Fibroblast of the conjunctiva (primary cell): ENCODE measurements around the gene POMP.
"Not testable (repeated sequence)": the region's sequence is repeated elsewhere in the genome, so short reads cannot be mapped to it uniquely, and the experiment has no call there.

Experiments
- DNase-seq: peaks from one replicate; pipeline ENCODE4 v3.0.0-alpha.2; 2010; ENCODE audit warnings: low read depth

Gene POMP

DNA sequence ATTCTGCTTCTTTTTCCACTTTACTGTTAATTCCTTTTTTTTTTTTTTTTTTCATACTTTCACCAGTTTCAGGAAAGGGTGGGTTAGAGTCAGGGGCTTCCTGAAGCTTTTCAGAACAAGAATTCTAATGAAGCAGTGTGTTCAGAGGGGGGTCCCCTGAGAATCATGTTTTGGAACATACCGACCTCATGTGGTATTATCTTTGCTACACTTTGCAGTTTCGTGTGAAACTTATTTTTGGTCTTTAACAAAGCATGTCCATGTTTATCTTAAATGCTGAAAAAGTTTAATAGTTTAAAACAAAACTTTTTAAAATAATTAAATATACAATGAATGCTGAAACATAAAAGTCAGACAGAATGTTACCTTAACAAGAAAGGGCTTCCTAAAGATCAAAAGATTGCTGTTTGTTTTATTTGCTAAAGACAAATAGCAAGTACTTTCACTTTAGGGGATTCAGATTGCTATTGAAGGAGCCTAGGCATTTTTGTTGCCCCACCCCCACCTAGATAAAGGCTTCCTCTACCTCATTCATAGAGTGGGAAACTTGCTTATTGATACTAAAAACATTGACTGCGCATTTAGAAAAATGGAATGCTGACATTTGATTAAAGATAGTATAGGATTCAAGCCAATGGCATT lies 21.1 kb upstream of the POMP start:
- no peak for DNase-seq

DNA sequence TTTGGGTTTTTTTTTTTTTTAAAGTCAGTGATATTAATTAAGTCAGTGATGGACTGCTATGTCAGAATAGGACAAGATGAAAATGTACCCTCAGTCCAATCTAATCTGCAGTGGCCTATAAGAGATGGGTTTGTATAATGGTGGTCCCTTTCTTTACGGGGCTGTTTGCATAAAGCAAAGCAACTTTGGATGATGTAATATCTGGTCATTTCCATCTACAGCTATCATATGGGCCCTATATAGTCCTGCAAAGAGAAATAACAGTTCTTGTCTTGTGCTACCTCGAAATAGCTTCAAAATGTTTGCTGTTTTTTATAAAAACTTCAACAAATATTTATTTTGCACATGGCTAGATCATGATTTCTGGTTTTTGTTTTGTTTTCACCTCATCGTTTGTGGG lies 20.2 kb upstream of the POMP start:
- DNase-seq: no peak

DNA sequence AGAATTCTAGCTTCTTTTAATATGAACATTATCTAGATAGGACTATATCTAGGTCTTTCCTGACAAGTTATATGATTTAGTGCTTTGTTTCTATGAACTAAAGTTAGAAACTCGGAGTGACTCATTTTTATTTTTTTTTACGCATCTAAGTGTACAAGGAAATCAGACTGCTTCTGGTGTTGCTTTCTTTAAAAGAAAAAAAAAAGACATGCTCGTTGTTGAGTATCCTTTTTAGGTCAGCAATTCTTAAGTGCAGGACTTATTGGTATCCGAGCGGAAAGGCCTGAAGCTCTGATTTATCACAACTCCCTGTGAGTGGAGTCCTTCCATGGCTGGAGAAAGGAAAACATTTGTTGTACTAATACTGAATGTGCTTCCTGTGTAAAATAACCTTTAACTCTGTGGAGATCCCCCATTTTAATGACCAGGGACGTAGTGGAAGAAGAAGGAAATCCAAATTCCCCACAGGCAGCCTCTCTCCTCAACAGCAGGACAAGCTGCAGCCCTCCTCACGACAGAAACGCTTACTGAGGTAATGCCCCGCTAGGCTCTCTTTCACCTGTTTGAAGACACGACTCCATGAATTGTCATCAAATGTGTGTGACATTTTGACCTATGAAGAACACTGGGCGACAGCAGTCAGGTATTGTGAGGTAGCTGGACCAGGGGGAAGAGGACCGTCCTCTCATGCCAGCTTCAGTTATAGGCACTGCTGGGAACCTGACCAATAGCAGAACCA lies 17.9 kb upstream of the POMP start:
- DNase-seq: no peak

DNA sequence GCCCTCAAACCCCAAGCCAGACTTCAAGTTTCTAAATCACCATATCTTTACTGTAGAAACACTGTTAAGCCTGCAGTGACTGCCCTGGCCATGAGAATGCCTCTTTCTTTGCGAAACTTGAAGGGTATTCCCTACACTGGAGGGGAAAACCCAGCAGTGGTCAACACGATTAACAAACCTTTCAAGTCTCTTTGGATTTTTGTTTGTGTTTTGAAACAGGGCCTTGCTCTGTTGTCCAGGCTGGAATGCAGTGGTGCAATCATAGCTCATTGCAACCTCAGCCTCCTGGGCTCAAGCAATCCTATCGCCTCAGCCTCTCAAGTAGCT lies 17.4 kb upstream of the POMP start:
- no peak for DNase-seq

DNA sequence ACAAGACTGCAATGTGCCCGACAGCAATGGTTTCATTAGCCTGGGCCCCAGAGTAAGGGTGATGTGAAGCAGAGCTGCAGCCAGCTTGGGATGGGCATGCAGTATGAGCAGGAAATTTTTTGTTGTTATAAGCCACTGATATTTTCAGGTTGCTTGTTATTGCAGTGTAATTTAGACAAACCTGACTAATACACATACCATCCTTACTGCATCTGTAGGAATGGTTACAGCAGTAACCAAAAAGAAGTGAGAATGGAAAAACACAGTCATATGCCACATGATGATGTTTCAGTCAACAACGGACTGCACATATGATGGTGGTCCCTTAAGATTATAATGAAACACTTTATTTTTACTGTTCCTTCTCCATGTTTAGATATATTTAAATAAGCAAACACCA lies 8.6 kb upstream of the POMP start:
- DNase-seq: no peak

DNA sequence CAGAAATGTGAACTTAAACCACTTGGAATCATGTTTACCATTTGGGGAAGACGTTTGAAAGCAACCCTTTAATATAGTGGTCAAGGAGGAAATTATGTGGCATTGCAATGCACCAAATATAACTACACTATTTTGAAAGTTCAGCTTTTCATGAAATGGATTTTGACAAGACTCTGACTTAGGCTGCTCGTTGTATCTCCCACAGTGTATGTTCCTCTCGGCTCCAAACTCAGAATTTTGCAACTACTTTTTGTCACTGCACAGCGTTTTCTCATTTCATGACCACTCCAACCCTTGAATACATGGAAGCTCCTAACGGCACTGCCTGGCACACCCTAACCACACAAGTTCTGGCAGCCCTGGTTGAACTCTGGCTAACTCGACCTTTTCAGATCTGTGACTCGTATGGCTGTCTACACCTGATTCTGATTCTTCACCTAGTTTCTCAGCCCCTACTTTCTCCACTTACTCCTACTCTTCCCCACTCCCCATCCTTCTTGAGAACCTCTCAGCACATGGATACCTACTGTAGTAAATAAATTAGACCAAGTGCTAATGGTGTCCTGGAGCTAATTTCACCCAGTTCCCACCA lies 7.0 kb upstream of the POMP start:
- DNase-seq: no peak

DNA sequence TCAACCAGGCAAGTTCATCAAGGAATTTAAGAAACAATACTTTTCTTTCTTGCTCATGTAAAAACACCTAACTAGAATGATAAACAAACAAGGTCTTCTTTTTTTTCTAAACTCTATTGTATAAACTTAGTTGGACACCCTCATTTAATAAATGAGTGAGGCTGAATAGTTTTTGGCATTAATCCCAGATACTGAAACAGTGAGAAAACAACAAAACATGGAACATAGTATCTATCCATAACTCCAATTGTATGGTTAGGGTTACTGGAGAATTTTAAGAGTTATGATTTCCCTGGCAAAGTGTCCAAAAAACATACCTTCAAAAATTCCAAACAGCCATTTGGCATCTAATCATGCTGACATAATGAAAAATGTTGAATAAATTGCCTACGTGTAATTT lies 5.8 kb upstream of the POMP start:
- no peak for DNase-seq

DNA sequence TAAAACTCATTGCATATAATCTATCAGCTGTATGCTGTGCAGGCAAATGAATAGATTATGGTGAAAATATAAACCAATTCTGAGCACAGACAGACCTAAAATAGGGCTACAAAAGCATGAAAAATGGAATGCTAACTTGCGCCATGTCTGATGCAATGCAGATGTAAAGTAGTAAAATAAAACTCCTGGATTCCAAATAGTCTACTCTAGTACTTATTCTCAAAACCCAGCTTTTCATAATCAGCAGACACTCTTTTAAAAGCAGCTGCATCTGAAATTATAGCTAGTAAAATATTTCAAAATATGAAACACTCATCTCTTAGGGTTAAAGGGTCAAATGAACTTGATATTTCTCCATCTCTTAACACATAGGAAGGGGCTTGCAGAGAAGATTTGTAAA lies 4.7 kb upstream of the POMP start:
- DNase-seq: no peak

DNA sequence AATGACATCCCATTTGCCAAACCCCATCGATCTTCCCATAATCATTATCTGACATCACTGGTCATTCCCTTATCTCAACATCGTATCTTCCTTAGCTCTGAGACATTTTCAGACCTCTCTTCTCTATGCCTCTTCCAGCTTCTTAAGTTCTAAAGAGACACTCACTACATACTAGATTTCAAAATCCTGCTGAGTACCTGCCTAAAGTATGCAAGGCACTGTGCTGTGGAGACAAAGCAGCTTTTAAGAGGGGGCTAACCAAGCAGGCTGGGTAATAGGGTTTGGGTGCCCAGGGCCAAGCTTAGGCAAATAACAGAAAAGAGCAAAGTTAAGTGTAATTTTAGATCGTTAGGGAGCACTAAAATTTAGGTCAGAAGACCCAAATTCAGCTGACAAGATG lies 3.4 kb upstream of the POMP start:
- DNase-seq: no peak

DNA sequence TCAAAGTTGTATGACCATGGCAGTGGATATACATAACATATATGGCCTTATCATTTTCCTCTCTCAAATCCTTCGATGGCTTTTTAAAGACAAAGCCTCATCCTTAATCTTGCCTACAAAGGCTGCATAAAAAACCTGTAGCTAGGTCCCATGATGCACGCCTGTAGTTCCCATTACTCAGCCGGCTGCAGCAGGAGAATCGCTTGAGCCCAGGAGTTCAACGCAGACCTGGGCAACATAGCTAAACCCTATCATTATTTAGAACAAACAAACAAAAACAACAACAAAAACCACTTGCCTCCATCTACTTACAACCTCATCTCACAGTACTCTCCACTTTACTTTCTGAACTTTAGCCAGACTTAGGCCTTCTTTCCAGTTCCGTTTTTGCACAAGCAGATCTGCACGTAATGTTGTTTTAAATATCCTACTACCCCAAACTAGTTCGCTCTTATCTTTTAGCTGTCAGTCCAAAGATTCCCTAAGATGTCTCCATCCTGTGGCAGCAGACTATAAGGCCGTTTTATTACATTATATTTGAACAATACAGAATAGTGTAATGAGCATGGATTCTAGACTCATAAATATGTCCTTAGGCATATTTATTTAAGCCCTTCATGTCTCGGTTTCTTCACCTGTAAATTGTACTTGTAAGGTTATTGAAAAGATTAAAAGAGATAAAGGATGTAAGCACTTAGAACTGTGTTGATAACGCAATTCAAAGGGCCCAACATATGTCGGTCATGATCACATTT lies 969 bp upstream of the POMP start:
- no peak for DNase-seq

DNA sequence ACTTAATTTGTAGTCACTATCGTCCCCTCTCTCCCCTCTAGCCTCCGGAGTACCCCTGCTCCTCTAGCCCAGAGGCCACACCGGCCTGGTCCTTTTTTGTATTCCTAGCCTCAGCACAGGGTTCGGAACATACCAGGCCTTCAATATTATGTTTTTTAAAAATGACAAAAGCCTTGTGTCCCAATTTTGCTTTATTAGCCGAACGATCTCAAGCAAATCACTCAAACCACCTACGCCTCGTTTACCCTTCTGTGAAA lies 463 bp upstream of the POMP start:
- no peak for DNase-seq

DNA sequence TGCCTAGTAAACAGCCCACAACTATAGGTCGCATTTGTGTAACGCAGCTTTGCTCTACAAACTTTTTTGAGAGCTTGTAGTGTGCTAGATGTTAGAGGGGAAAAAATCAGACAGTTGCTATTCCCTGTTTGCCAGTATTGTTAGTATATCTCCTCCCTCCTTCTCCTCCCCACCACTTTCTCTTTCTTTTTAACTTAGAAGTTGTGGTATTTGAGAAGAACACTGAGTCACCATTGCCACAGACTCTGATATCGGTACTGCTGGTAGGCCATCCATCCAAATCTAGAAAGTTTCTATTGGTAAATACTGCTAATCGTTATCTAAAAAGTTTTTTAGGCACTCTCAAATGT lies 666 bp downstream of the POMP start:
- no peak for DNase-seq

DNA sequence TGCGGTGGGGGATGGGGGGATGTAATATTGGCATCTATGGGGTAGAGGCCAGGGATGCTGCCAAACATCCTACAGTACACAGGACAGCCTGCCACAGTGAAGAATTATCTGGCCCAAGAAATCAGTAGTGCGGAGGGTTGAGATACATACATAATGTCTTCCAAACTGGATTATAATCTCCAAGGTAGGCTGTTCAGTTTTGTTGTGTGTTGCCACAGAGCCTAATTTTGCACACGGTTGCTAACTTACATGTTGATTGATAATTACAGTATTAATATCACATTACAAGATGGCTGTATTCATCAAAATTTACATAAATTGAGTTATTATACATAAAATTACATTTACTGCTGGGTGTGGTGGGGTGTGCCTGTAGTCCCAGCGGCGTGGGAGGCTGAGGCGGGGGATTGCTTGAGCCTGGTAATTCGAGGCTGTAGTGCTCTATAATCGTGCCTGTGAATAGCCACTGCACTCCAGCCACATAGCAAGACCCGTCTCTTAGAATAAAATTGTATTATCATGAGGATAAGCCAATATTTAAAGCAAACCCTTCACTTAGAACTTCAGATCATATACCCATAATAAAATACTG lies 8.1 kb downstream of the POMP start:
- DNase-seq: no peak

DNA sequence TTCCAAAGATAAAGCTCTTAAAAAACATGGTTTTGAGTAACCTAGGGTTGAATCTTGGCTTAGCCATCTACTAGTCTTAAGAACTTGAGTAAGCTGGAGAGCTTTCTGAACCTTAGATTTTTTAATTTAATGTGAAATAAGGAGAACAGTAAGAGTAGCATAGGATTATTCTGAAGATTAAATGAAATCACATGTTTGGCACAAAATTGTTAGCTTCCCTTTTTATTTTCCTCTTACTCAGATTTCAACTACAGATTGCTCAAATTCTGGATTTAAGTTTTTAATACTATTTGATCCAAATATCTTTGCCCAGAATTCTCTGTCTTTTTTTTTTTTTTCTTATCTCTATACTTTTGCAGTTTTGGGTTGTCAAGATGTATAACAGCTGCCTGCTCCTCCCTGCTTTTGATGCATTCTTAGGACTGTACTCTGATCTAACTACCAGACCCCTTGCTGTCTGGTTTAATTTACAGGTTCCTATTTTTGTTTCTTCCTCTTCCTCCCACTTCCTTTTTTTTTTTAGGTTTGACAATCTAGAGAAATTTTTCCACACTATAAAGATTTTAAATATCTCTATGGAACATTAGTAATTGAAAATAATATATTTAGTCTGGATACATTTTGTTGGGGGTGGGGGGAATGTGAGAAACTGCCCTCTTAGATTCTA lies 12.3 kb downstream of the POMP start:
- no peak for DNase-seq

DNA sequence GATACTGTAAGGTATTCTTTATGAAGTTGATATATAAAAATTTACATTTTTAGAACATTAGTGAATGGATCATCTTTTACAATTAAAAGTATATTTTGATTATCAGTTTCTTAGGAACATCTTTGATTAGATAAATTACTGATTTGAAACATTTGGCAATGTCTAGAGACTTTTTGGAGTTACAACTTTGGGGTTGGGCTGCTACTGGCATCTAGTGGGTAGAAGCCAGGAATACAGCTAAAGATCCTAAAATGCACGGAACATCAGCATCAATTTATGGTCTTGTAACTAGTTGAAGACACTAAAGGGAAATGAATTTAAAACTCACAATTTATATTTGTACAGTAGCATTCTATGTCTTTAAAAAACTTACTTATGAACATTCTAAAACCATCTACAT lies 19.9 kb downstream of the POMP start:
- no peak for DNase-seq

DNA sequence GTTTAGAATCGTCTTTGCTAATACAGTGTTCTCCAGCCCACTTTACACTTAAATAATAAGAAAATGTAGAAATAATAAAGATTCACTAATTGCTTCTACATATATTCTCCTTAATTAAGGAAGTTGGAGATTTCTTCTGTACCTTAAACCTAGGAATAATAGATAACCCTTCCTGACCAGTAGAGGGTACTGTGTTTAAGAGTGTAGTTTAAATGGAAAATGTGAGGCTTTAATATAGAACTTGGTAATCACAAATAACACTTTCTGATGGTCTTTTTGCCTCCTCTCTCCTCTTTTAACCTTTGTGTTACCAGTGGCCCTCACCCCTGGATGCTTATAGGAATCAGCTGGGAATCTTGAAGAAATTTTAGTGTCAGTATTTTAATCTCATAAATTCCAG lies 20.7 kb downstream of the POMP start:
- peak; percentile 10 for DNase-seq

DNA sequence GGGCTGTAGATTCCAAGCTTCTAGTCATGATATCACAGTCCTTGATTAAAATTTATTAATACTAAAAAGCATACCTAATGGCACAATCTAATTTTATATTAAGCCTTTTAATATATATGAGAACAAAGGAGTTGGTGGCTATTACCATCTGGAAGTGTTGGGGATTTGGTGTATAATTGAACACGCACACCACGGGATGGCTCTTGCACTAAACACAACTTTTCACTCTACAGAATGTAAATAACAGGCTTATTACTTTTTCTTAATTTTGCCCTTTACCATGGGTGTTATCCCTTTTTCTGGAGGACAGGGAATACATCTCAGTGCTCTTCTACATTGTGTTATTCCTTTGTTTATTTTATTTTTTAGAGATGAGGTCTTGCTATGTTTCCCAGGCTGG lies 21.6 kb downstream of the POMP start:
- no peak for DNase-seq

DNA sequence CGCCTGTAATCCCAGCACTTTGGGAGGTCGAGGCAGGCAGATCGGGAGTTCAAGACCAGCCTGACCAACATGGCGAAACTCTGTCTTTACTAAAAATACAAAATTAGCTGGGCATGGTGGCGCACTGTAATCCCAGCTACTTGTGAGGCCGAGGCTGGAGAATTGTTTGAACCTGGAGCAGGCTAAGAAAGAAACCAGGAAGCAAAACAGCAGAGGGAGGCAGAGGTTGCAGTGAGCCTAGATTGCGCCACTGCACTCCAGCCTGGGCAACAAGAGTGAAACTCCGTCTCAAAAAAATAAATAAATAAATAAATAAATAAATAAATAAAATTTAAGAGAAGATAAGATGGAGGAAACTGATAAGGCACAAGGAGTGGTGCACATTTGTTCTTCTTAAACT lies 24.2 kb downstream of the POMP start:
- DNase-seq: not testable (repeated sequence)

DNA sequence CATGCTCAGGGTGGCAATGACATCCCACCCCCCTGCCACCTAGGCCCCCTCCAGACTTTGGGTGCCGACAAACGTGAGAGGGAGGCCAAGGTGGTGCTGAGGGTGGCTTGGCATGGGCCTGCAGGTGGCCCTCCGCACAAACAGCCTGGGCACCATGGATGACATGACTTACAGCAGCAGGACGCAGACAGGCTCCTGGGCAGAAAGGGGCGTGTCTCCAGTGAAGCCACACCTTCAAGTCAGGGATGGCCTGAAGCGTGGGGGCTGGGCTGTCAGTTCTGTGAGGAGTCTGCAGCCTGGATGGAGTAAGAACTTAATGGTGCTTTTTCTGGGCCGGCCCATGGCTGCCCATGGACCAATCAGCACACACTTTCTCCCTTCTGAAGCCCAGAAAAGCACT lies 25.3 kb downstream of the POMP start:
- no peak for DNase-seq

DNA sequence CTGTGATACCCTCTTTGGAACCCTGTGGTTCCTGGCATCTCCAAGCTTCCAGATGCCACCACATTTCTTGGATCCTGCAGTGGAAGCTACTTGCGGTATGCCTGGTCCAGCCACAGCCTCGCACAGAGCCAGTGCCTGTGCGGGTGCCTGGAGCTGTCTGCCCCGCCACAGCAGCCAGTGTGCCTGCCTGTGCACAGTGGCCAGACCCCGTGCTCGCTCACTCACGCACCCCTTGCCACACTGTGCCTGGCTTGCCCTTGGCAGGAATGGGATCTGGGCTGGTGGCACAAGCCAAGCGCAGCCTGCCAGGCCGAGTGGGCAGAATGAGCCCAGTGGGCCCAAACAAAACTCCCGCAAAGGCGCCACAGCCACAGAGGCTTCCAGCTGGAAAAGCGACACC lies 26.2 kb downstream of the POMP start:
- no peak for DNase-seq

DNA sequence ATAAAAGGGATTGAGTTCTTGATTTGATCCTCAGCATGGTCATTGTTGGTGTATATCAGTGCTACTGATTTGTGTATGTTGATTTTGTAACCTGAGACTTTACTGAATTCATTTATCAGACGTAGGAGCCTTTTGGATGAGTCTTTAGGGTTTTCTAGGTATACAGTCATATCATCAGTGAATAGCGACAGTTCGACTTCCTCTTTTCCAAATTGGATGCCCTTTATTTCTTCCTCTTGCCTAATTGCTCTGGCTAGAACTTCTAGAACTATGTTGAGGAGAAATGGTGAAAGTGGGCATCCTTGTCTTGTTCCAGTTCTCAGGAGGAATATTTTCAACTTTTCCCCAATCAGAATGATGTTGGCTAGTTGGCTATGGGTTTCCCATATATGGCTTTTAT lies 27.0 kb downstream of the POMP start:
- DNase-seq: no peak

DNA sequence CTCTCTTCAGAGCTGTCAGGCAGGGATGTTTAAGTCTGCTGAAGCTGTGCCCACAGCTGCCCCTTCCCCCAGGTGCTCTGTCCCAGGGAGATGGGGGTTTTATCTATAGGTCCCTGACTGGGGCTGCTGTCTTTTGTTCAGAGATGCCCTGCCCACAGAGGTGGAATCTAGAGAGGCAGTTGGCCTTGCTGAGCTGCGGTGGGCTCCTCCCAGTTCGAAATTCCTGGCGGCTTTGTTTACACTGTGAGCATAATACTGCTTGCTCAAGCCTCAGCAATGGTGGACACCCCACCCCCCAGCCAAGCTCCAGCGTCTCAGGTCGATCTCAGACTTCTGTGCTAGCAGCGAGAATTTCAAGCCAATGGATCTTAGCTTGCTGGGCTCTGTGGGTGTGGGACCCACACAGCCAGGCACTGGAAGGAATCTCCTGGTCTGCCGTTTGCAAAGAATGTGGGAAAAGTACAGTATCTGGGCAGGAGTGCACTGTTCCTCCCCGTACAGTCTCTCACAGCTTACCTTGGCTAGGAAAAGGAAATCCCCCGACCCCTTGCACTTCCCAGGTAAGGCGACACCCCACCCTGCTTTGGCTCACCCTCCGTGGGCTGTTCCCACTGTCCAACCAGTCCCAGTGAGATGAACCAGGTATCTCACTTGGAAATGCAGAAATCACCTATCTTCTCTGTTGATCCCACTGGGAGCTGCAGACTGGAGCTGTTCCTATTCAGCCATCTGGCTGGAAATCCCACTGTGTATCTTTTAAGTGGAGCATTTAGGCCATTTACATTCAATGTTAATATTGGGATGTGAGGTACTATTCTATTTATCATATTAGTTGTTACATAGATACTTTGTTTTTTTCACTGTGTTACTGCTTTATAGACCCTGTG lies 34.9 kb downstream of the POMP start:
- peak; percentile 6 for DNase-seq
